NCI-H2029 (cell line): Measurements from ENCODE around the gene ERAL1.
"Not testable (repeated sequence)": the region's sequence is repeated elsewhere in the genome, so short reads cannot be mapped to it uniquely, and the experiment has no call there.

Experiments used
- DNase-seq: peaks from one replicate; lab custom pipeline; 2025; lab: John Stamatoyannopoulos, UW

Gene ERAL1

GRCh38 chr17:28899212-28899815 is 44.5 kb downstream of the ERAL1 start:
- no peak for DNase-seq

- DNase-seq, result no peak
Measured at GRCh38 chr17:28900986-28901726, 46.3 kb downstream of the ERAL1 start.

GRCh38 chr17:28901866-28902818 is 47.3 kb downstream of the ERAL1 start:
- no peak for DNase-seq

GRCh38 chr17:28902819-28903545 is 48.2 kb downstream of the ERAL1 start, which contains the start of gene DHRS13:
DHRS13 (minus strand) TSS chr17:28903079; CDS start chr17:28902944, 135 bp downstream.
- peak; percentile 85 for DNase-seq

- not testable (repeated sequence) for DNase-seq
Measured at GRCh38 chr17:28903546-28903841, 48.7 kb downstream of the ERAL1 start.

GRCh38 chr17:28904800-28905199 is 50.0 kb downstream of the ERAL1 start:
- no peak for DNase-seq

- no peak for DNase-seq
Measured at GRCh38 chr17:28906276-28906675, 51.5 kb downstream of the ERAL1 start.

- DNase-seq, result no peak
Measured at GRCh38 chr17:28906706-28907438, 52.1 kb downstream of the ERAL1 start.

- DNase-seq, result no peak
Measured at GRCh38 chr17:28907709-28908475, 53.1 kb downstream of the ERAL1 start.

GRCh38 chr17:28908640-28909167 is 53.9 kb downstream of the ERAL1 start:
- no peak for DNase-seq

- no peak for DNase-seq
Measured at GRCh38 chr17:28910534-28910933, 55.7 kb downstream of the ERAL1 start.
